OCI-LY1 (cell line): Measurements from ENCODE around the gene TINAGL1.

Experiments
- H2AFZ ChIP-seq: fragments of 200-600 bp; sonication (generic), shearing (Covaris generic); 2 replicates; pipeline ENCODE4 v1.6.0; 2014; ENCODE audit warnings: antibody characterized with exemption, mild to moderate bottlenecking, low read length
- H3F3A ChIP-seq: fragments of 200-600 bp; sonication (generic), shearing (Covaris generic); 2 replicates; pipeline ENCODE4 v1.6.0; 2014; ENCODE audit warnings: mild to moderate bottlenecking, antibody characterized with exemption, low read length, moderate library complexity; ENCODE audit not compliant: insufficient read depth
- H3K27ac ChIP-seq: fragments of 200-600 bp; sonication (generic); 2 replicates; pipeline ENCODE4 v1.5.1; 2014; ENCODE audit warnings: low read length, mixed run types, mild to moderate bottlenecking, low read depth; ENCODE audit not compliant: poor library complexity, severe bottlenecking
- H3K27me3 ChIP-seq: fragments of 200-600 bp; sonication (generic); 2 replicates; pipeline ENCODE4 v1.6.0; 2014; ENCODE audit warnings: antibody characterized with exemption, mild to moderate bottlenecking, low read length, moderate library complexity; ENCODE audit not compliant: insufficient read depth
- H3K36me3 ChIP-seq: fragments of 200-600 bp; sonication (generic); 2 replicates; pipeline ENCODE4 v1.6.1; 2014; ENCODE audit warnings: mild to moderate bottlenecking, antibody characterized with exemption, low read length, moderate library complexity, mixed read lengths; ENCODE audit not compliant: insufficient read depth
- H3K4me1 ChIP-seq: fragments of 200-600 bp; sonication (generic); 2 replicates; pipeline ENCODE4 v1.5.1; 2014; ENCODE audit warnings: mild to moderate bottlenecking, low read length, moderate library complexity; ENCODE audit not compliant: insufficient read depth, severe bottlenecking
- H3K4me2 ChIP-seq: fragments of 200-600 bp; sonication (generic), shearing (Covaris generic); 2 replicates; pipeline ENCODE4 v1.6.1; 2014; ENCODE audit warnings: low read length
- H3K4me3 ChIP-seq: fragments of 200-600 bp; sonication (generic); 2 replicates; pipeline ENCODE4 v1.5.1; 2014; ENCODE audit warnings: low read length, low read depth, mild to moderate bottlenecking, mixed read lengths; ENCODE audit not compliant: poor library complexity, severe bottlenecking
- H3K79me2 ChIP-seq: fragments of 200-600 bp; shearing (Covaris generic); 2 replicates; pipeline ENCODE4 v1.6.1; 2016; ENCODE audit warnings: mixed run types, low read length, mixed read lengths; ENCODE audit not compliant: insufficient read depth
- H3K9ac ChIP-seq: fragments of 200-600 bp; sonication (generic), shearing (Covaris generic); 2 replicates; pipeline ENCODE4 v1.6.1; 2014; ENCODE audit warnings: mild to moderate bottlenecking, low read length, mixed read lengths
- H3K9me2 ChIP-seq: fragments of 200-600 bp; sonication (generic), shearing (Covaris generic); 2 replicates; pipeline ENCODE4 v1.6.1; 2014; ENCODE audit warnings: low read depth, mild to moderate bottlenecking, low read length, mixed read lengths
- H3K9me3 ChIP-seq: fragments of 200-600 bp; shearing (Covaris generic); 2 replicates; pipeline ENCODE4 v1.6.1; 2014; ENCODE audit warnings: low read length, mixed read lengths
- H4K20me1 ChIP-seq: fragments of 200-600 bp; sonication (generic), shearing (Covaris generic); 2 replicates; pipeline ENCODE4 v1.6.0; 2016; ENCODE audit warnings: mild to moderate bottlenecking, low read length; ENCODE audit not compliant: insufficient read depth
- EZH2 ChIP-seq: fragments of 200-600 bp; sonication (generic), shearing (Covaris generic); IDR thresholded peaks from 2 replicates; pipeline ENCODE4 v1.8.0; 2017; ENCODE audit warnings: borderline replicate concordance, mixed run types, mild to moderate bottlenecking, antibody characterized with exemption, low read length, moderate library complexity, mixed read lengths
- TF ChIP-seq, protein P1 (sequence below): fragments of 200-600 bp; sonication (generic), shearing (Covaris generic); IDR thresholded peaks from 2 replicates; pipeline ENCODE4 v1.5.1; 2017; ENCODE audit warnings: mild to moderate bottlenecking, antibody characterized with exemption, low read length, moderate library complexity, mixed read lengths

The TINAGL1 gene

DNA sequence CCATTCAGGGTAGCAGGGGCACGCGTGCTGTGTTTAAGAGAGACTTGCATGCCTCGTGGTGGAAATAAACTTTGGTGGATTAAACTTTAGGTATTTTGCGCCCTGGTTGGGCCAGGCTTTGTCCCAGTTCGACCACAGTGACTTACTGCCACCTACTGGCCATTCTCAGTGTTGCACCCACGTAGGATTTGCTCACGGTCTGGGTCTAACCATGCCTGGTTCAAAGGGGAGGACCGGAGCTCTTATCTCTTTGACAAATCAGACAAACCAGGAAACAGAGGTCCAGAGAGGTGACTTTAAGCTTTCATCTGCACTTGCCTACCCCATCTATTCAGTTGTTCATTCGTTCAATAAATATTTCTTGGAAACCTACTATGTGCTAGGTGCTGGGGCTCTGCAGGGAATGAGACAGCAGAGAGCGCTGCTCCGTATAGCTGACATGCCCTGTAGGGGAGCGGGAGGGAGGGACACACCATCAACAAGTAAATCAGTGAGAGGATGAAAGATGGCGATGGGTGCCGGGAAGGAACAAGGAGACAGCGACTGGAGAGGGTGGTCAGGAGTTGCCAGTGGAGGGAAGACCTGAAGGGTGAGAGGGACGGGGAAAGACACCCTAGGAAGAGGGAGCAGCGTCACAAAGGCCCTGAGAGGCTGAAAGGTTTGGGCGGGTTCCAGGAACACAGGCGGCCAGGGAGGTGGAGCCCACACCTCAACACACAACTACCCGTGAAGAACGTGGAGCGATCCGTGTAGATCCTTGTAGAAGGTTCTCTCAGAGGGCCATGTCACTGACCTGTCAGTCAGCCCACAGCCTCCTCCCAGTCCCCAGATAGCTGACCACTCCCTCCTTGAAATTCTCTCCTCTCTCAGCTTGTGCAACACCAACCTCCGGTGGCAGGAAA is 27.2 kb upstream of the TINAGL1 start:
- no peaks in the 10 kb centered on the region for H3K27me3 ChIP-seq
- no peaks in the 10 kb centered on the region for H3K9me2 ChIP-seq
- no peaks in the 10 kb centered on the region for H4K20me1 ChIP-seq
- H3K4me2 ChIP-seq = peak overlapping the region; percentile 62
- H3K4me1 ChIP-seq = peaks cover 17% of the 10 kb centered on the region
- no peak for TF ChIP-seq EZH2
- TF ChIP-seq, protein P1, sequence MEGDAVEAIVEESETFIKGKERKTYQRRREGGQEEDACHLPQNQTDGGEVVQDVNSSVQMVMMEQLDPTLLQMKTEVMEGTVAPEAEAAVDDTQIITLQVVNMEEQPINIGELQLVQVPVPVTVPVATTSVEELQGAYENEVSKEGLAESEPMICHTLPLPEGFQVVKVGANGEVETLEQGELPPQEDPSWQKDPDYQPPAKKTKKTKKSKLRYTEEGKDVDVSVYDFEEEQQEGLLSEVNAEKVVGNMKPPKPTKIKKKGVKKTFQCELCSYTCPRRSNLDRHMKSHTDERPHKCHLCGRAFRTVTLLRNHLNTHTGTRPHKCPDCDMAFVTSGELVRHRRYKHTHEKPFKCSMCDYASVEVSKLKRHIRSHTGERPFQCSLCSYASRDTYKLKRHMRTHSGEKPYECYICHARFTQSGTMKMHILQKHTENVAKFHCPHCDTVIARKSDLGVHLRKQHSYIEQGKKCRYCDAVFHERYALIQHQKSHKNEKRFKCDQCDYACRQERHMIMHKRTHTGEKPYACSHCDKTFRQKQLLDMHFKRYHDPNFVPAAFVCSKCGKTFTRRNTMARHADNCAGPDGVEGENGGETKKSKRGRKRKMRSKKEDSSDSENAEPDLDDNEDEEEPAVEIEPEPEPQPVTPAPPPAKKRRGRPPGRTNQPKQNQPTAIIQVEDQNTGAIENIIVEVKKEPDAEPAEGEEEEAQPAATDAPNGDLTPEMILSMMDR = peak; percentile 97
- H3K36me3 ChIP-seq = no peaks in the 10 kb centered on the region
- no peaks in the 10 kb centered on the region for H3K79me2 ChIP-seq
- no peaks in the 10 kb centered on the region for H3F3A ChIP-seq
- H3K9me3 ChIP-seq = no peaks in the 10 kb centered on the region
- H3K9ac ChIP-seq = peak overlapping the region; percentile 6; the same call in 1 of the 2 replicates
- H3K27ac ChIP-seq = no peak overlapping the region
- peak overlapping the region; percentile 38 for H3K4me3 ChIP-seq
- peak overlapping the region; percentile 26; the same call in 1 of the 2 replicates for H2AFZ ChIP-seq

- Histone ChIP-seq H3K79me2 (no peaks in the 10 kb centered on the region), H3K9ac (no peak overlapping the region), H3K4me1 (peaks cover 17% of the 10 kb centered on the region), H3K4me3 (no peak overlapping the region), H3K36me3 (no peaks in the 10 kb centered on the region), H3K4me2 (0 out of 2 replicates have a peak overlapping the region, but pooled peaks have one; percentile 62), H2AFZ (no peak overlapping the region), H3K27me3 (no peaks in the 10 kb centered on the region), H3K9me3 (no peaks in the 10 kb centered on the region), H4K20me1 (no peaks in the 10 kb centered on the region), H3F3A (no peaks in the 10 kb centered on the region), H3K27ac (no peak overlapping the region), H3K9me2 (no peaks in the 10 kb centered on the region)
- no peak for TF ChIP-seq EZH2
- TF ChIP-seq, protein P1 = no peak
Observed at GRCh38 chr1:31549809-31550620, 26.3 kb upstream of the TINAGL1 start.

- H3K4me1 ChIP-seq = peaks cover 17% of the 10 kb centered on the region
- no peak overlapping the region for H3K4me3 ChIP-seq
- no peak for TF ChIP-seq EZH2
- TF ChIP-seq, protein P1 = no peak
- no peaks in the 10 kb centered on the region for H3K36me3 ChIP-seq
- H2AFZ ChIP-seq = no peak overlapping the region
- no peaks in the 10 kb centered on the region for H4K20me1 ChIP-seq
- H3K79me2 ChIP-seq = no peaks in the 10 kb centered on the region
- no peaks in the 10 kb centered on the region for H3K9me3 ChIP-seq
- H3K4me2 ChIP-seq = no peak overlapping the region
- H3F3A ChIP-seq = no peaks in the 10 kb centered on the region
- no peak overlapping the region for H3K9ac ChIP-seq
- H3K9me2 ChIP-seq = no peaks in the 10 kb centered on the region
- no peaks in the 10 kb centered on the region for H3K27me3 ChIP-seq
- no peak overlapping the region for H3K27ac ChIP-seq
Observed at GRCh38 chr1:31551208-31551607, 25.1 kb upstream of the TINAGL1 start.
